ENCODE results near the gene IL12RB2. TPM values are rescaled to one million over a fixed set of nuclear protein-coding genes. Genes with fewer than 3 reads are reported as not detected.

IL12RB2 gene
- total RNA-seq, 1 donor from 2014 or later: 221 TPM

Other genes with a start within 250 kb of the IL12RB2 start
- gene C1orf141, start 172.9 kb upstream of the IL12RB2 start, total RNA-seq: not detected in 2 replicates
- 13.3 and 14.1 TPM in 2 replicates for gene IL23R, start 141.4 kb upstream of the IL12RB2 start, total RNA-seq
- 585 and 603 TPM in 2 replicates for gene SERBP1, start 122.5 kb downstream of the IL12RB2 start, total RNA-seq

Measured in activated T-helper 1 cell treated with anti-CD3 and anti-CD28 coated beads, Interleukin-12 subunit alpha, Interleukin-12 subunit beta, Interleukin-2, Interleukin-4 antibody, amounts not matched to agents 30 ng/mL and 10 ng/mL and 1 ng/mL, durations not matched to agents 14 hours and 24 hours and 36 hours (primary cell).